Measurements from ENCODE around the gene CCNF.
A peak's percentile ranks its signal among the peaks of the same experiment; 100 is the strongest.
"Not testable (repeated sequence)": the region's sequence is repeated elsewhere in the genome, so short reads cannot be mapped to it uniquely, and the experiment has no call there.

The CCNF gene

DNA sequence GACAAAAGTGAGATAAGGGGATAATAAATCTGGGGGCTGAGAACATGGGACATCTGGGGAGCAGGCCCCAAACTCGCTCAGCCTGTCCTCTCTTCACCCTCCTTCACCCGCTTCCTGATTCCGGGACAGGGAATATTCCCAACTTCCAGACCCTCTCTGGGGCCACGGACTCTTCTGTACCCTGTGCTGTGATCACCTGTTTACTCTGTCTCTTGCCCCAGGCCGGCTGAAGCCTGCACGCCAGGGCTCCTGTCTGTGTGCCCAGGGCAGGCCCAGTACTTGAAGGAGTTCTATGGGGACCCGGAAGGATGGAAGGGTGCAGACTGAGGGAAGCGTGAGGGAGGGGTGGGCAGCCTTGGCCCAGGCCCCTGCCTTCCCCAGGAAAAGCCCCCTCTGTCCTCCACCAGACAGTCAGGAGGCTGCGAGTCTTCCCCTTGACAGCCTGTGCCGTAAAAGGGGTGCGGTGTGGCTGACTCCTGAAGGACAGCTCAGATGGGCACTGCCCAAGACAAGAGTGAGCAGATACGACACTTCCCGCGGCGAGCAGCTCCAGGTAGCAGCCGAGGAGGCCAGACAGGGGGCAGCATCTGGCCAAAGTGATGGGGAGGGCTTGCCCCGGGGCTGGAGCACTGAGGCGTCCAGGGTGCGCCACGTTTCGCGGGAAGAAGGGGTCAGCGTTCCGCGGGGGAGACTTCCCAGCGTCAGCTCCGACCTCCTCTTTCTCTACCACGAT, 1.0 kb upstream of the CCNF start:
- peak in 1 of 5 experiments; percentile 15 for DNase-seq

DNA sequence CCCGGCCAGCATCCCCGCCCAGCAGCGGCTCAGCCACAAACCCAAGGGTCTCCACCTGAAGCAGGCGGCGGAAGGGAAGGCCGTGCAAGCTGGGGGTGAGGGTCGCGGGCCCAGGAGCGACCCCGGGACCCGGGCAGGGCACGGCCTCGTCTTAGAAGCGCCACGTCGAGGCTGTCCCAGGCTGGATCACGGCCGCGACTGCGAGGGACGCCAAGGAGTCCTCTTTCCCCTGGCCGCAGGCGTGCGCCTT, 538 bp upstream of the CCNF start:
- DNase-seq = no peak

DNA sequence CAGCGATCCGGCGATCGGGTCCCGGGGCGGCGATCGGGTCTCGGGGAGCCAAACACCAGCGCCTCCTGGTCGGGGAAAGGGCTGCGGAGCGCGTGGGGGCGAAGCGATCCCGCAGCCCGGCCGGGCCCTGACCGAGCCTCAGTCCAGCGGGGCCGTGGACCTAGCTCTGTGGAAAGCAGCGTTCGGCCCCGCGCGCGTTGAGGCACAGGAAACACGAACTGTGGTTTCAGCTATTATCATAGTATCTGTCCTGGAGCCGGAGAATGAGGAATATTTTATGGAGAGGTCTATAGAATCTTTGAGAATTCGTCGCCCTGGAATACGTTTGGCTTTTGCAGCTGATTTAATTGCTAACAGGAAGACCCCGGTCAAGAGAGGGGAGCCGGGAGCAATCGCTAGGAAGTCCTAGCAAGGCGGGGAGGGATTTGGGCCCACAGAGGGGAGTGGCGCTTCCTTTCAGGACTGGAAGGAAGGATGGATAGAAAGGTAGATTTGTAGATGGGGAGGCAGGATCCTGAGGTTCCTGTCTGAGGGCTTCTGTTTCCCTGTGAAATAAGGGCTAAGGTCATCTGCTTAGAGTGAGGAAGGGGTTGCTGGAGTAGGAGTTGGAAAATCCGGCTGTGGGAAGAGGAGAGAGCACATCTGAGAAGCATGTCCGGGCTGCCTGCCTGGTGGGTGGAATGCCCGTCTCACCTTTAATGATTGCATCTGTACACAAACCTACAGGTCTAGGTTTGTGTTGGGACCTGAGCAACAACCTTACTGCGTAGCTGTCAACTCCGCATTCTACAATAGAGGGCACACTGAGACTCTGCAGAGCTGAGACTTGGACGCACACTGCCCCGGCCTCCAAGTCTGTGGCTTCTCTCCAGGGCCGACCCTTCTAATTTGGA, 770 bp downstream of the CCNF start:
- DNase-seq = peak in 1 of 5 experiments; percentile 60

DNA sequence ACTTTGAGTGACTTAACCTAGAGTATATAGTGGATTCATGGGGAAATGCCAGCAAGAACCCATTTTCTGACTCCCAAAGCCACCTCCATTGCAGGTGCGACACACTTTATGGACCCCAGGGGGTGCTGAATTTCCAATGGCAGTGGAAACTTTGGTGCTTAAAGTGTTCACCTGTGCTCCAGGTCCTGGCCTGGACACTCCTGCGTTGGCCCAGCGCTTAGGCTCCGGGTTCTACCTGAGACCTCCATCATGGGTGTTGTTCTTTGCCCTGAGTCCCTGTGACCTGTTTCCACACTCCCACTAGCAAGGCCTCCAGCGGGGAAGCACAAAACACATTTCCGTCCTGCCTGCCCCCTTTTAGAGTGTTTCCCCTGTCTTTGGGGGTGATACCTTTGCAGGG, 3.0 kb downstream of the CCNF start:
- no peak for DNase-seq

DNA sequence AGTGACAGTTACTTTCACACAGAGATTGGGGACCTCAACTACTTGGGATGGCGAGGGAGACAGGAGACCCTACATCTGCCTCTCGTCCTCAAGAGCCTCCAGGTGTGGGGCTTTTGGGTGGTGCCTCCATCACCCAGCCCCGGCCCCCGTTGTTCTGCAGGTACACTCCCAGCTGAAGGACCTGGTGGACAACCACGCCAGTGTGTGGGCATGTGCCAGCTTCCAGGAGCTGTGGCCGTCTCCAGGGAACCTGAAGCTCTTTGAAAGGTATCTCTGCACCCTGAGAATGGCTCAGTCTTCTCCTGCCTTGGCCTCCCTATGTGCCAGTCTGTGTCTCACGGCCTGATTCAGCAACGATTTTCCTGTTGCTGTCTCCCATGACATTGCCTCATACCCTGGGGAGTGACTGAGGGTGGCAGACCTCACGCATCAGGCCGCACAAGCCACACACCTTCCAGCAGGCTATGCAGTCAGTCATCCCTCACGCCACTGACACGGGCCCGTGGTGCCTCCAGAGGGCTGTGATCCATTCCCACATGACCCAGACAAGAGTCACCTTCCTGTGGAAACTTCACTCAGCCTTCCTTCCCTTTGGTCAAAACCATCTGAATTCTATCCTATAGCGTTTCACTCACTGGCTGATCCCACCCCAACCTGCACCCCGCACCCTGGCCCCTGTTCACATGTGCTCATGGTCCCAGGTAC, 3.7 kb downstream of the CCNF start:
- no peak for DNase-seq

DNA sequence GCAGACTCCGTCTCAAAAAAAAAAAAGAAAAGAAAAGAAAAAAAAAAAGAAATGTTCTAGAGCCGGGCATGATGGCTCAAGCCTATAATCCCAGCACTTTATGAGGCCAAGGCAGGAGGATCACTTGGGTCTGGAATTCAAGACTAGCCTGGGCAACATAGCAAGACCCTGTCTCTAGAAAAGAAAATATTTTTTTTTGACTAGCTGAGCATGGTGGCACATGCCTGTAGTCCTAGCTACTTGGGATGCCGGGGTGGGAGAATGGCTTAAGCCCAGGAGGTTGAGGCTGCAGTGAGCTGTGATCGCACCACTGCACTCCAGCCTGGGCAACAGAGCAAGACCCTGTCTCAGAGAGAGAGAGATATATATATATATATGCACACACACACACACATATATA, 6.0 kb downstream of the CCNF start:
- DNase-seq = not testable (repeated sequence)

DNA sequence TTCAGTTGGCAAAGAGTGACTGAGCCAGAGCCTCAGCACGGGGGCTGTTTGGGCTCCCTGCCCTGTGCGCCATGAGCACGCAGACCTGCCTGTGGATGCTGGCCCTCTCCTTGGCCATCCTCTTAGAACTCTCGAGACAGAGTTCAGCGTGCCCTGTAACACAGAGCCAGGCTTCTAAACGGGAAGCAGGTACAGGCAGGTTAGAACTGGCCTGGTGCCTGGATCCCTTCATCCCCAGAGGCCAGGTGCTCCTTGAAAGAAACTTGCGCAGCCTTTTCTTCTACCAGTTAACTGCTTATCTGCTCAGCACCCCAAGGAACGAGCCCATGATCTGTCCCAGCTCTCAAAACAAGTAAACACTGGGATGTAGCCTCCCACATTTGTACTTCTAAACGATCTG, 6.9 kb downstream of the CCNF start:
- DNase-seq = no peak

DNA sequence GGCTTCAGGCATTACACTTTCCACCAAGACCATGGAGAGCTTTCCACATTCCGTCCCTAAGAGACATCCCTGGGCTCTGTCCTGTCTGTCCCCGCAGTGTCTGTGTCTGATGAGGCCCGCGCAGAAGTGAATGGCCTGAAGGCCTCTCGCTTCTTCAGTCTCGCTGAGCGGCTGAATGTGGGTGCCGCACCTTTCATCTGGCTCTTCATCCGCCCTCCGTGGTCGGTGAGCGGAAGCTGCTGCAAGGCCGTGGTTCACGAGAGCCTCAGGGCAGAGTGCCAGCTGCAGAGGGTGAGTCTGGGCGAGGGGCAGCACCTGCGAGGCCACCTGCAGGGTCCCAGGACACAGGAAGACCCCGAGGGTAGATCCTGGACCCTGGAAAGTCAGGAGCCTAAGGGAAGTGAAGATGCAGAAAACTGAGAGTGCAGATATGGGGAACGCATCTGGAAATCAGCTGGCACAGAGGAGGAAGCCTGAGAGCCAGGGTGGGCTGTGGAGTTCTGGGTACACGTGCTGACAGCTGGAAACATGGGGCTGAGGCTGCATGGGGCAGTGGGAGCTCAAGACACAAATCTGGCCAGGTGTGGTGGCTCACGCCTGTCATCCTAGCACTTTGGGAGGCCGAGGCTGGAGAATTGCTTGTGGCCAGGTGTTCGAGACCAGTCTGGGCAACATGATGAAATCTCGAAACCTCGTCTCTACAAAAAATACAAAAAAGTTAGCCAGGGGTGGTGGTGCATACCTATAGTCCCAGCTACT, 8.0 kb downstream of the CCNF start:
- DNase-seq = no peak

DNA sequence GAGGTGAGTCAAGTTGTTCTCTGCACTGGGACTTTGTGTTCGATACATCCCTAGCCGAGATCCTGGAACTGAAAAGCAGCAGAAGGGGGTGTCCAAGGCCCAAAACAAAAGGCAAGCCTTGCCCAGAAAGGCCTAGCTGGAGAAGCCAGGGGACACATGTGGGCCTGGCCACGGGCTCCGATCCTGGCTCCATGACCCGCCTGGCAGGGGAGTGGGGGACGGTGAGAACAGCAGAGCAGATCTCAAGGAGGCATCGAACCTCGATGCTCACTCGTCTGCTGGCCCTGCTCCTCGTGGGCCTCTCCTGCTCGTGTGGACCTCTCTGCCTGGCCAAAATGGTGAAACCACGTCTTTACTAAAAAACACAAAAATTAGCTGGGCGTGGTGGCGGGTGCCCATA, 8.9 kb downstream of the CCNF start:
- DNase-seq = no peak

DNA sequence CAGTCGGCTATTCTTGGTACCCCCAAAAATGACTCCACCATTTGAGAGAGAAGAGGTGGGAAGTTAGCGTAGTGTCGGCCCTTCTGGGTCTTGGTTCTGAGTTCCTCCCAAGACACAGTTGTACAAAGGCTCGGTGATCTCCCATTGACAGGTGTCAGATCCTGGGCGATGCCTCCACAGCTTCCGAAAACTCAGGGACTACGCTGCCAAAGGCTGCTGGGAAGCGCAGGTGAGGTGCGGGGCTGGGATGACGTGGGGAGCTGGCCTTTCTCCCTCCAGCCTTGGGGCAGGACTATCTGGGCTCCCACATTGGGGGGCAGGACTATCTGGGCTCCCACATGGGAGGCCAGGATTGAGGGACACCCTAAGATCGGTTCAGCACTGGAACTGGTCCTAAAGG, 10.4 kb downstream of the CCNF start:
- no peak for DNase-seq

DNA sequence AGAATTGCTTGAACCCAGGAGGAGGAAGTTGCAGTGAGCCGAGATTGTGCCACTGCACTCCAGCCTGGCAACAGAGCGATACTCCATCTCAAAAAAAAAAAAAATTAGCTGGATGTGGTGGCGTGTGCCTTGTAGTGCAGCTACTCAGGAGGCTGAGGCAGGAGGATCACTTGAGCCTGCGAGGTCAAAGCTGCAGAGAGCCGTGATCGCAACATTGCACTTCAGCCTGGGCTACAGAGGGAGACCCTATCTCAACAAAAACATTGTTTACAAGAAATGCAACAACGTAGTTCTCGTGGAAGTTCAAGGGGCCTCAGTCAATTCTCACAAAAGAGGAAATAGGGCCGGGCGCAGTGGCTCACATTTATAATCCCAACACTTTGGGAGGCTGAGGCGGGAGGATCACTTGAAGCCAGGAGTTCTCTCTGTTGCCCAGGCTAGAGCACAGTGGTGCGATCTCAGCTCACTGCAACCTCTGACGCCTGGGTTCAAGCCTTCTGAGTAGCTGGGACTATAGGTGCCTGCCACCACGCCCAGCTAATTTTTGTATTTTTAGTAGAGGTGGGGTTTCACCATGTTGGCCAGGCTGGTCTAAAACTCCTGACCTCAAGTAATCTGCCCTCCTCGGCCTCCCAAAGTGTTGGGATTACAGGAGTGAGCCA, 12.0 kb downstream of the CCNF start:
- not testable (repeated sequence) for DNase-seq

DNA sequence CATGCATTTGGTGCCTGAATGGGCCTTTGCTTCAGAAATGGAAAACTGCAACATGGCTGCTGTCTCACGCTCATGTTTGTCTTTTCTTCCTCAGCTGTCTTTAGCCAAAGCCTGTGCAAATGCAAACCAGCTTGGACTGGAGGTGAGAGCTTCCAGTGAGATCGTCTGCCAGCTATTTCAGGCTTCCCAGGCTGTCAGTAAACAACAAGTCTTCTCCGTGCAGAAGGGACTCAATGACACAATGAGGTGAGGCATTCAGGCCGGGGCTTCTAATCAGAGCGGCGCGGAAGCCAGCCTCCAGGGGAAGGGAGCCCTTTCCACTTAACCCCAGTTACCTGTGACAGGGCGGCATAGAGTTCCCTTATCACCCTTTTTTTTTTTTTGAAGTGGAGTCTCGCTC, 14.3 kb downstream of the CCNF start:
- no peak for DNase-seq

DNA sequence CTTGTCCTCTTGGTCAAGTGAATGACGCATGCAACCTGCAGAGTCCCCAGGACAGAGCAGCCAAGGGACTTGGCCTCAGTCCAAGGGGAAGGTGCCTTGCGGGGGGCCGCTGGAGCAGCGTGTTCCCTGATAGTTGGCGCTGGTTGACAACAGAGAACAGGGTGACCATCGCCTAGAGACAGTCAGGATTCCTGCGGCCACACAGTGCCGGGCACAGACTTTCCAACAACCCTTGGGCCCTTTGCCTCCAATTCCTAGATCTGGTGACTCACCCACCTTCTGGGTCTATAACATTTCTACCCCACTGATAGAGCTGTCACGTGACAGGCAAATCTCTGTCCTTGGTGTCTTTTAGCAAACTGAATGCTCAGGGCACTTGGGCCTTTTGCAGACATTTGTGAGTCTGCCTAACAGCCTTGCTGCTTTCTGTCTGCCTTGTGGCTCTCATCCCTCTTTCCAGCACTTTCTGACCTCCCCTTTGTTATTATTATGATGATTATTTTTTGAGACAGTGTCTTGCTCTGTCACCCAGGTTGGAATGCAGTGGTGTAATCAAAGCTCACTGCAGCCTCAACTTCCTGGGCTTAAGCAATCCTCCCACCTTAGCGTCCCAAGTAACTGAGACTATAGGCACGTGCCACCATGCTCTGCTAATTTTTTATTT, 18.8 kb downstream of the CCNF start:
- no peak for DNase-seq

DNA sequence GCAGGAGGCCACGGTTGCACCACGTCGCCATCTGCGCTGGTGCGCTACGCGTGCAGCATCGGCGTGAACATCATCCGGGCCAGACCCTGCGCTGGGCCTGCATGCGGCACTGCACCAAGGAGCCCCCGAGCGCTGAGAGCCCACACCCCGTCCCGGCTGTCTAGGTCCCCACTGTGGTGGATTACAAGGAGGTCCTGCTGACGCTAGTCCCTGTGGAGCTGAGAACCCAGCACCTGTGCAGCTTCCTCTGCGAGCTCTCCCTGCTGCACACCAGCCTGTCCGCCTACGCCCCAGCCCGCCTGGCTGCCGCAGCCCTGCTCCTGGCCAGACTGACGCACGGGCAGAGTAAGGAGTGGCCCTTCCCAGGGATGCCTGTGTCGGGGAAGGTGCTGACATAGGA, 19.9 kb downstream of the CCNF start:
- DNase-seq = no peak

DNA sequence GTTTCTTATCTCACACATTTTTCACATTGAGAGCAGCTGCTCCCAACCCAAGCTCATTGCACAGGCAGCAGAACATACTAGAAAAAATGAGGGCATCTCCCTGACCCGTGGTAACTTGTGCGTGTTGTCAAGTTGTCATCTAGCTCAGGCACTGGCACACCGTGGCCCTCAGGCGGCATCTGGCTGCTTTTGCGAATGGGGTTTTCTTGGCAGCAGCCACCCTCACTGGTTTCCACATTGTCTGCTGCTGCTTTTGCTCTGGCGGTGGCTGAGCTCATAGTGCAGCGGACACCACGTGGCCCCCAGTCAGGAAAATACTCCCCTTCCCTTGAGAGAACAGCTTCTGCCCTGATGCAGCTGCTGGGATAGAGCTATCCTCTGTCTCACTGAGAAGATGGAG, 21.3 kb downstream of the CCNF start:
- no peak for DNase-seq

DNA sequence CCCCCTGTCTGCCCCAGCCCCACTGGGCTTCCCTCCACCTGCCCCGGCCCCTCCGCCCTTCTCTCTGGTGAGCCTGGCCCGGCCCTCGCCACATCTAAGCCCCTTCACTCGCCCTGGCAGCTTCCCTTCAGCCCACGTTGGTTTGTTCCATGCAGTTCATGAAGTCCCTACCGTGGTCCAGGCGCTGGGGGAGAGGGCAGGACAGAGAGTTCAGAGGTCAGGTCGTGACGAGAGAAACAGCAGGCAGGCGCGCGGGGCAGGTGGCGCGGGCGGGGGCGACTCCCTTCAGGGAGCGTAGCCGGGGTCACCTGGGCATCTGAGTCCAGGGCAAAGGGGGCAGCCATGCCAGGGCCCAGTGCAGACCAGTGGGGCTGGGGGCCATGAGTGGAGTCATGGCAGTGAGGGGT, 21.7 kb downstream of the CCNF start:
- DNase-seq = no peak

DNA sequence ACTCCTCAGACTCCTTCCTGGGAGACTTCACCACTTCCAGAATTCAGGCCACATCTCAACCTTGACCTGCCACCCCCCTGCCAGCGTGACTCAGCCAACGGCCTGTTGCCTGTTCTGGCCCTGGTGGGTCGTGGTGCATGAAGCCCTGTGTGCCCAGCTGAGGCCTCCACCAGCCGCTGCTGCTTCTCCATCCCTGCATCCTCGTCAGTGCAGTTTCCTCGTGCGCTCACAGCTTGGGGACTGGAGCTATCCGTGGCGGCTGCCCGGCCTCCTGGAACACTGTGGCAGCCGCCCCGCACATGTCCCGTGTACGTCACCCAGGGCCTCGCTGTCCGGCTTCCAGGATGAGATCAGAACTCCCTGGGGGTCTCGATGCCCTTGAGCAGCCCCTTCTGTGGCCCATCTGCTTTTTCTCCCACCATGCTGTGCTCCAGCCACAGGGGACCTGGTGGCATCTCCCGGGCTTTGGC, 22.6 kb downstream of the CCNF start:
- DNase-seq = no peak

DNA sequence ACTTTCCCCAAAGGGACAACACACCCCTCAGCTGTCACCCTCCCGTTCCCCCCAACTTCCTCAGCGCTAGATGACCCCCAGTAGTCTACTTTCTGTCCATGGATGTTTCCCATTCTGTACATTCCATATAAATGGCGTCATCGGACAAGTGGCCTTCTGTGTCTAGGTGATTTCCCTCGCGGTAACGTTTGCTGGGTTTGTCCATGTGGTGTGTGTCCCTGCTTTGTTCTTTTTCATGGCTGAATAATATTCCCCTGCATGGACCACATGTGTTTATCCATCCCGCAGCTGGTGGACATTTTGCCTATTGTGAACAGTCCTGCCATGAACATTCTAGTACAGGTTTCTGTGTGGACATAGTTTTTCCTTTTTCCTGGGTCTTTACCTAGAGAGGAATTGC, 23.4 kb downstream of the CCNF start:
- DNase-seq = no peak

DNA sequence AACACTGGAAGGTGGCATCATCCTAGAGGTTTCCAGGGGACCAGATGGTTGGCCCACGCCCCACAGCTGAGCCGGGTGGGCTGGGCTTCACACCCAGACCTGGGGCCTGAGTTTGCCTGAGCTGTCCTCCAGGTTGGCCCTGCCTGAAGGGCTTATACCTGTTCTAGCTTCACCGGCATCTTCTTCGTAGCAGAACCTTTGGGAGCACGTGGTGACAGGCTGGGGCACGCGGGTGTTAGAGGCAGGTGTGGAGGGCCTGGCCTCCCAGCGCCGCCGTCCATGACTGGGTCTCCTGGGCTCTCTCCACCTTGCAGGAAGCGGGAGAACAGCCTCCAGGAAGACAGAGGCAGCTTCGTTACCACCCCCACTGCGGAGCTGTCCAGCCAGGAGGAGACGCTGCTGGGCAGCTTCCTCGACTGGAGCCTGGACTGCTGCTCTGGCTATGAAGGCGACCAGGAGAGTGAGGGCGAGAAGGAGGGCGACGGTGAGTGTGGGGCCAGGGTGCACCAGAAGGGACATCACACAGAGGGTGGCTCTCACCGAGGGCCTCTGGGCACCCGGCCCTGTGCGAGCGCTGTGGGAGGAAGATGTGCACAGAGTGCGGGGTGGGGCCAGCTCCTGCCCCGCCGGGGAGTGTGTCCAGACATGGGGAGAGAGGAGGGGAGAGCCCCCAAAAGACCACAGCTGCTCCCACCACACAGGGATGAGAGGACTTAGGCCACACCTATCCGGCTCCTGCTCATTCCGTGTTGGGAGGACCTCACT, 26.0 kb downstream of the CCNF start:
- no peak for DNase-seq

DNA sequence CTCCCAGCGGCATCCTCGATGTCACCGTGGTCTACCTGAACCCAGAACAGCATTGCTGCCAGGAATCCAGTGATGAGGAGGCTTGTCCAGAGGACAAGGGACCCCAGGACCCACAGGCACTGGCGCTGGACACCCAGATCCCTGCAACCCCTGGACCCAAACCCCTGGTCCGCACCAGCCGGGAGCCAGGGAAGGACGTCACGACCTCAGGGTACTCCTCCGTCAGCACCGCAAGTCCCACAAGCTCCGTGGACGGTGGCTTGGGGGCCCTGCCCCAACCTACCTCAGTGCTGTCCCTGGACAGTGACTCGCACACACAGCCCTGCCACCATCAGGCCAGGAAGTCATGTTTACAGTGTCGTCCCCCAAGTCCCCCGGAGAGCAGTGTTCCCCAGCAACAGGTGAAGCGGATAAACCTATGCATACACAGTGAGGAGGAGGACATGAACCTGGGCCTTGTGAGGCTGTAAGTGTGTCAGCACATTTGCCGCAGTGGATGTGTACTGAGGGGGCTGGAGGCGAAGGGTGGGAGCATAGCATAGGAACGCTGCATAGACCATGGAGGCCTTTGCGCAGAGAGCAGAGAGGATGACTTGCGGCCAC, 27.4 kb downstream of the CCNF start:
- no peak for DNase-seq

DNA sequence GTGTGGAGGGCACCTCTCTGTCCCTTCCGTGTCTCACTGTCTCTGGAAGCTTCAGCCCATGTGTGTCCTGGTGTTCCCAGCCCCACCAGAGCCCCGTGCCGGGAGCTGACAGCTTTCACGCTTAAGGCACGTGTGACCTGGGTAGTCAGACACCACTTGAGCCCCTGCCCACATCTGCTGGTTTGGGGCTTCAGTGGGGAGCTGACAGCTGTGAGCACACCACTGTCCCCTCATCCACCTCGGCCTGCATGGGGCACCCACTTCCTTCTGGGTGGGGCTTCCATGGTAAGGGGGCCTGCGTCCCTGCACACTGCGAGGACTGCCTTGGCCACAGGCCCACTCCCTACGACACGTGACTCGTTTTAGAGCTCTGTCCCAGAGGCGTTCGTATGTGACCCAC, 28.0 kb downstream of the CCNF start:
- no peak for DNase-seq
